Vagina (tissue), 2 donors: Measurements from ENCODE around the gene NKX1-2. TPM values are rescaled to one million over a fixed set of nuclear protein-coding genes. Genes with fewer than 3 reads are reported as not detected.
A peak's percentile ranks its signal among the peaks of the same experiment; 100 is the strongest.

ENCODE experiments used
- DNase-seq, 2 donors: peaks; one replicate each; pipeline ENCODE4 v3.0.0-alpha.2; 2017; ENCODE audit errors: extremely low spot score in 2 of 2
- H3K27ac ChIP-seq: fragments of 200-600 bp; sonication (generic); one replicate; pipeline ENCODE4 v1.5.1; 2019
- H3K27me3 ChIP-seq: fragments of 200-600 bp; sonication (generic); one replicate; pipeline ENCODE4 v1.5.1; 2019
- H3K36me3 ChIP-seq, 2 donors: fragments of 200-600 bp; sonication (generic); one replicate each; pipeline ENCODE4 v1.5.1; 2017 to 2019
- H3K4me1 ChIP-seq: fragments of 200-600 bp; sonication (generic); one replicate; pipeline ENCODE4 v1.5.1; 2019
- H3K4me3 ChIP-seq, 2 donors: fragments of 200-600 bp; sonication (generic); 1 replicate in 1 of 2; 2 replicates in 1 of 2; pipeline ENCODE4 v1.5.1; 2016 to 2019
- H3K9me3 ChIP-seq: fragments of 200-600 bp; sonication (generic); one replicate; pipeline ENCODE4 v1.5.1; 2019
- CTCF ChIP-seq, 3 experiments: fragments of 450-650 bp in 2 of 3; fragments of 200-600 bp in 1 of 3; sonication (generic) in 1 of 3; IDR thresholded peaks; one replicate each; pipeline ENCODE4 v1.5.1; 2017 to 2019; ENCODE audit warnings: antibody characterized with exemption in 3 of 3, mild to moderate bottlenecking in 2 of 3, moderate library complexity in 2 of 3
- POLR2A ChIP-seq, 2 donors: fragments of 450-650 bp; IDR thresholded peaks; one replicate each; pipeline ENCODE4 v1.6.1; 2017; ENCODE audit warnings: antibody characterized with exemption in 2 of 2, mild to moderate bottlenecking in 2 of 2, moderate library complexity in 2 of 2
- POLR2AphosphoS5 ChIP-seq, 2 donors: sonication (generic); formaldehyde crosslinking; IDR thresholded peaks; one replicate each; pipeline ENCODE4 v1.9.0; 2017; ENCODE audit warnings: antibody characterized with exemption in 2 of 2, mild to moderate bottlenecking in 2 of 2, low read depth in 1 of 2; ENCODE audit not compliant: insufficient read depth in 1 of 2
- intact Hi-C: fragments of 100-400 bp; cut with DNase I; formaldehyde crosslinking; loops from one replicate; pipeline ENCODE4 v1.15.1; 2023
- total RNA-seq: library from RNA; depleted of rRNA; stranded (reverse); fragments of >200 nt; gene quantifications from one replicate; pipeline ENCODE4 v1.2.3, GENCODE V29; 2016

Gene NKX1-2
- total RNA-seq, 1 donor from 2014 or later: 0.98 TPM

- peak within 1 kb of the TSS; percentile 57 to 70 for H3K4me3 ChIP-seq
- H3K36me3 ChIP-seq: no peaks in the 10 kb centered on the region
- H3K27me3 ChIP-seq: no peaks in the 10 kb centered on the region
- H3K4me1 ChIP-seq: no peaks in the 10 kb centered on the region
- peak within 1 kb of the TSS; percentile 81 for H3K27ac ChIP-seq
- no peak for DNase-seq
- no peaks in the 10 kb centered on the region for H3K9me3 ChIP-seq
- no peak for TF ChIP-seq POLR2AphosphoS5 (IDR thresholded peaks at IDR 0.05; ENCODE audit: insufficient read depth in 1 of 2, low read depth in 1 of 2)
- TF ChIP-seq POLR2A (IDR thresholded peaks at IDR 0.05): no peak
- peak in 2 of 3 experiments; percentile 32 to 68 for TF ChIP-seq CTCF (IDR thresholded peaks at IDR 0.05)
- intact Hi-C loops: no loop called here
Measured at GRCh38 chr10:124461642-124462347, 12.0 kb upstream of the NKX1-2 start, which contains the start of gene LHPP. Gene LHPP, plus strand, starts transcription at chr10:124461823. Its CDS starts 40 bp downstream, at chr10:124461863.

GRCh38 chr10:124460144-124460543 is 10.3 kb upstream of the NKX1-2 start:
- Histone ChIP-seq H3K27ac (no peak overlapping the region), H3K27me3 (no peaks in the 10 kb centered on the region), H3K36me3 (no peaks in the 10 kb centered on the region), H3K9me3 (no peaks in the 10 kb centered on the region), H3K4me3 (no peak overlapping the region), H3K4me1 (no peaks in the 10 kb centered on the region)
- intact Hi-C loops: no loop called here
- DNase-seq: no peak
- no peak for TF ChIP-seq POLR2A (IDR thresholded peaks at IDR 0.05)
- no peak for TF ChIP-seq CTCF (IDR thresholded peaks at IDR 0.05)
- TF ChIP-seq POLR2AphosphoS5 (IDR thresholded peaks at IDR 0.05; ENCODE audit: insufficient read depth in 1 of 2, low read depth in 1 of 2): no peak

GRCh38 chr10:124459395-124459794 is 9.6 kb upstream of the NKX1-2 start:
- H3K36me3 ChIP-seq: no peaks in the 10 kb centered on the region
- intact Hi-C loops: no loop called here
- no peaks in the 10 kb centered on the region for H3K4me1 ChIP-seq
- no peak overlapping the region for H3K4me3 ChIP-seq
- DNase-seq: no peak
- TF ChIP-seq POLR2AphosphoS5 (IDR thresholded peaks at IDR 0.05; ENCODE audit: insufficient read depth in 1 of 2, low read depth in 1 of 2) (no peak), CTCF (IDR thresholded peaks at IDR 0.05) (no peak), POLR2A (IDR thresholded peaks at IDR 0.05) (no peak)
- H3K27ac ChIP-seq: no peak overlapping the region
- H3K27me3 ChIP-seq: no peaks in the 10 kb centered on the region
- no peaks in the 10 kb centered on the region for H3K9me3 ChIP-seq

GRCh38 chr10:124458889-124459288 is 9.1 kb upstream of the NKX1-2 start:
- no peaks in the 10 kb centered on the region for H3K9me3 ChIP-seq
- no peak for DNase-seq
- TF ChIP-seq POLR2A (IDR thresholded peaks at IDR 0.05) (no peak), CTCF (IDR thresholded peaks at IDR 0.05) (no peak), POLR2AphosphoS5 (IDR thresholded peaks at IDR 0.05; ENCODE audit: insufficient read depth in 1 of 2, low read depth in 1 of 2) (no peak)
- no peaks in the 10 kb centered on the region for H3K36me3 ChIP-seq
- intact Hi-C loops: no loop called here
- H3K27me3 ChIP-seq: no peaks in the 10 kb centered on the region
- H3K4me1 ChIP-seq: no peaks in the 10 kb centered on the region
- no peak overlapping the region for H3K27ac ChIP-seq
- no peak overlapping the region for H3K4me3 ChIP-seq

GRCh38 chr10:124458473-124458872 is 8.6 kb upstream of the NKX1-2 start:
- no peak for DNase-seq
- Histone ChIP-seq H3K9me3 (no peaks in the 10 kb centered on the region), H3K27me3 (no peaks in the 10 kb centered on the region), H3K36me3 (no peaks in the 10 kb centered on the region), H3K4me1 (no peaks in the 10 kb centered on the region), H3K27ac (no peak overlapping the region), H3K4me3 (no peak overlapping the region)
- TF ChIP-seq POLR2AphosphoS5 (IDR thresholded peaks at IDR 0.05; ENCODE audit: insufficient read depth in 1 of 2, low read depth in 1 of 2) (no peak), POLR2A (IDR thresholded peaks at IDR 0.05) (no peak), CTCF (IDR thresholded peaks at IDR 0.05) (no peak)
- intact Hi-C loops: no loop called here
